K562 (cell line): ENCODE measurements around the gene LRRK1. TPM values are rescaled to one million over a fixed set of nuclear protein-coding genes. Genes with fewer than 3 reads are reported as not detected.
A peak's percentile ranks its signal among the peaks of the same experiment; 100 is the strongest.

Source experiments
- CCNT2 ChIP-seq: IDR thresholded peaks from 2 replicates; pipeline ENCODE4 v1.6.1; 2011; ENCODE audit warnings: borderline replicate concordance, low read depth, mild to moderate bottlenecking, moderate library complexity, mixed read lengths, low read length; ENCODE audit not compliant: insufficient read length; ENCODE audit errors: extremely low read depth
- ETV1 ChIP-seq: fragments of 450-650 bp; conservative IDR thresholded peaks from 2 replicates; pipeline ENCODE4 v1.6.1; 2016; ENCODE audit warnings: missing genetic modification characterization, control low read depth, low read depth, missing compliant biosample characterization
- SIRT6 ChIP-seq: IDR thresholded peaks from one replicate; pipeline ENCODE4 v1.6.1; 2012; ENCODE audit warnings: low read depth, mild to moderate bottlenecking, control low read depth, inconsistent platforms, low read length, moderate library complexity
- TEAD2 ChIP-seq: fragments of 450-650 bp; IDR thresholded peaks from 2 replicates; pipeline ENCODE4 v1.6.1; 2016; ENCODE audit warnings: missing genetic modification characterization, control low read depth, missing compliant biosample characterization
- ZFPM2 ChIP-seq: fragments of 250-450 bp; sonication (Bioruptor Pico); IDR thresholded peaks from 2 replicates; pipeline ENCODE4 v1.5.1; 2022; ENCODE audit warnings: mild to moderate bottlenecking
- ZSCAN32 ChIP-seq: fragments of 450-650 bp; formaldehyde crosslinking; IDR thresholded peaks from 2 replicates; pipeline ENCODE4 v1.4.0; 2020; ENCODE audit warnings: mild to moderate bottlenecking, moderate library complexity
- polyA plus RNA-seq, 8 experiments: library from polyadenylated mRNA; depleted of rRNA in 4 of 8; stranded (reverse) in 5 of 8; unstranded in 3 of 8; fragments of >200 nt; fragmentation: Nextera tagmentation in 2 of 8; fragmentation: Illumina TruSeq in 1 of 8; extraction: Ambion mirVana in 2 of 8; extraction: Trizol in 1 of 8; gene quantifications; 2 replicates each; pipeline versions ENCODE4 v1.2.1 to v1.2.3, GENCODE V29; 2011 to 2014; ENCODE audit warnings: inconsistent platforms in 1 of 8, missing spikeins in 1 of 8
- total RNA-seq, 7 experiments: library from RNA; depleted of rRNA in 6 of 7; stranded (reverse); fragments of >200 nt in 6 of 7; fragmentation: Illumina TruSeq in 2 of 7; extraction: Trizol in 2 of 7; gene quantifications; 2 replicates each; pipeline versions ENCODE4 v1.2.1 to v1.2.3, GENCODE V29; 2011 to 2021; ENCODE audit warnings: low replicate concordance in 1 of 7
- TF ChIP-seq, protein P1 (sequence below): fragments of 250-450 bp; sonication (Bioruptor Pico); IDR thresholded peaks from 2 replicates; pipeline ENCODE4 v1.4.0; 2020; ENCODE audit warnings: borderline replicate concordance
- TF ChIP-seq, protein P2 (sequence below): sonication (generic); formaldehyde crosslinking; IDR thresholded peaks from 2 replicates; pipeline ENCODE4 v1.8.0; 2023; ENCODE audit warnings: mild to moderate bottlenecking, missing genetic modification reagents
- TF ChIP-seq, protein P3 (sequence below), 2 experiments: IDR thresholded peaks; 2 replicates each; pipeline ENCODE4 v1.6.1; 2011; ENCODE audit warnings: borderline replicate concordance in 1 of 2, control low read depth in 1 of 2, low read depth in 1 of 2, low read length in 1 of 2, mild to moderate bottlenecking in 1 of 2, mixed read lengths in 1 of 2, moderate library complexity in 1 of 2; ENCODE audit not compliant: insufficient read depth in 1 of 2, insufficient read length in 1 of 2, poor library complexity in 1 of 2, severe bottlenecking in 1 of 2; ENCODE audit errors: extremely low read depth in 1 of 2
- TF ChIP-seq, protein P4 (sequence below), 3 experiments: fragments of 200-800 bp in 1 of 3; fragments of 250-450 bp in 1 of 3; fragments of 450-650 bp in 1 of 3; sonication (Bioruptor Pico) in 1 of 3; sonication (Bioruptor generic) in 1 of 3; formaldehyde crosslinking in 1 of 3; IDR thresholded peaks; 2 replicates each; pipeline versions ENCODE4 v1.6.1 to v1.8.0; 2016 to 2022; ENCODE audit warnings: mild to moderate bottlenecking in 2 of 3, missing genetic modification characterization in 2 of 3, missing compliant biosample characterization in 1 of 3, moderate library complexity in 1 of 3
- TF ChIP-seq, protein P5 (sequence below): fragments of 250-450 bp; sonication (Bioruptor Pico); IDR thresholded peaks from 2 replicates; pipeline ENCODE4 v1.4.0; 2020; ENCODE audit warnings: mild to moderate bottlenecking

The LRRK1 gene
- total and polyA plus RNA-seq, 9 of the 15 experiments (the other 6 are each of a cell fraction or from before 2014, with no cell fraction given): 0.01 to 1.5 (median 0.11) TPM

DNA sequence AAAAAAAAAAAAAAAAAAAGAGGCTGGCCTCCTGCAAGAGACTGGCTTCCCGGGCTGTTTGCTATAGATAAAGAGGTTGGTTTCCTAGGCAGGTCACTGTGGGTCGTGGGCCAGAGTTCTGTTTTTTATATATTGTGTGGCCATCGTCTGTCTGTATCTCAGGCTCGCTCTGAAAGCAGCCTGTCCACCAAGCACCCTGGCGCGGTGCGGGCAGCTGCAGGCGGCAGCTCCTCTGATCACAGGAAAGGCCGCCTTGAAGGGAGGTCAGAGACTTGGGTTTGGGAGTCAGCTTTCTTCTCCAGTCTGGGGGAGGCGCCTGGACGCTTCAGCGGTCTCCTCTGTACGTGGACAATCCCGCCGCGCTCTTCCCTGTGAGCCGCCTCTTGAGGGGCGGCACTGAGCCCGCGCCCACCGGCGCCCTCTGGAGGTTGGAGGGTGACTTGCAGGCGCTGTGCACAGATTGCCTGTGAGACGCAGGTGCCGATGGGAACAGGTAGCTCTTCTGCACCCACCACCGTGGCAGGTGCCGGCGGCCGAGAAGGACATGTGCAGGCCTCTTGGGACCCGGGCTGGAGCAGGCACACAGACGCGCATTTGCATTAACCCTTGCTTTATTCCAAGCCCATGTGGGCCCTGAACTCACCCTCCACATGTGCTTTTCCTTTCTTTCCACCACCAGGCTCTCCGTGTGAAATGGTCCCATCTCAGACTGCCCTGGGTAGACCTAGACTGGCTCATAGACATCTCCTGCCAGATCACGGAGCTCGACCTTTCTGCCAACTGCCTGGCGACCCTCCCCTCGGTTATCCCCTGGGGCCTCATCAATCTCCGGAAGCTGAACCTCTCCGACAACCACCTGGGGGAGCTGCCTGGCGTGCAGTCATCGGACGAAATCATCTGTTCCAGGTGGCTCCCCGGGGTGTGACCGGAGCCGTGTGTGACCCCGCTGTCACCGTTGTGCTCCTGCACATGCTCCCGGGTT lies 89.3 kb downstream of the LRRK1 start (continued):
- TF ChIP-seq, protein P1, sequence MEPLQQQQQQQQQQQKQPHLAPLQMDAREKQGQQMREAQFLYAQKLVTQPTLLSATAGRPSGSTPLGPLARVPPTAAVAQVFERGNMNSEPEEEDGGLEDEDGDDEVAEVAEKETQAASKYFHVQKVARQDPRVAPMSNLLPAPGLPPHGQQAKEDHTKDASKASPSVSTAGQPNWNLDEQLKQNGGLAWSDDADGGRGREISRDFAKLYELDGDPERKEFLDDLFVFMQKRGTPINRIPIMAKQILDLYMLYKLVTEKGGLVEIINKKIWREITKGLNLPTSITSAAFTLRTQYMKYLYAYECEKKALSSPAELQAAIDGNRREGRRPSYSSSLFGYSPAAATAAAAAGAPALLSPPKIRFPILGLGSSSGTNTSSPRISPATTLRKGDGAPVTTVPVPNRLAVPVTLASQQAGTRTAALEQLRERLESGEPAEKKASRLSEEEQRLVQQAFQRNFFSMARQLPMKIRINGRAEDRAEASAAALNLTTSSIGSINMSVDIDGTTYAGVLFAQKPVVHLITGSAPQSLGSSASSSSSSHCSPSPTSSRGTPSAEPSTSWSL: no peak
- TF ChIP-seq, protein P2, sequence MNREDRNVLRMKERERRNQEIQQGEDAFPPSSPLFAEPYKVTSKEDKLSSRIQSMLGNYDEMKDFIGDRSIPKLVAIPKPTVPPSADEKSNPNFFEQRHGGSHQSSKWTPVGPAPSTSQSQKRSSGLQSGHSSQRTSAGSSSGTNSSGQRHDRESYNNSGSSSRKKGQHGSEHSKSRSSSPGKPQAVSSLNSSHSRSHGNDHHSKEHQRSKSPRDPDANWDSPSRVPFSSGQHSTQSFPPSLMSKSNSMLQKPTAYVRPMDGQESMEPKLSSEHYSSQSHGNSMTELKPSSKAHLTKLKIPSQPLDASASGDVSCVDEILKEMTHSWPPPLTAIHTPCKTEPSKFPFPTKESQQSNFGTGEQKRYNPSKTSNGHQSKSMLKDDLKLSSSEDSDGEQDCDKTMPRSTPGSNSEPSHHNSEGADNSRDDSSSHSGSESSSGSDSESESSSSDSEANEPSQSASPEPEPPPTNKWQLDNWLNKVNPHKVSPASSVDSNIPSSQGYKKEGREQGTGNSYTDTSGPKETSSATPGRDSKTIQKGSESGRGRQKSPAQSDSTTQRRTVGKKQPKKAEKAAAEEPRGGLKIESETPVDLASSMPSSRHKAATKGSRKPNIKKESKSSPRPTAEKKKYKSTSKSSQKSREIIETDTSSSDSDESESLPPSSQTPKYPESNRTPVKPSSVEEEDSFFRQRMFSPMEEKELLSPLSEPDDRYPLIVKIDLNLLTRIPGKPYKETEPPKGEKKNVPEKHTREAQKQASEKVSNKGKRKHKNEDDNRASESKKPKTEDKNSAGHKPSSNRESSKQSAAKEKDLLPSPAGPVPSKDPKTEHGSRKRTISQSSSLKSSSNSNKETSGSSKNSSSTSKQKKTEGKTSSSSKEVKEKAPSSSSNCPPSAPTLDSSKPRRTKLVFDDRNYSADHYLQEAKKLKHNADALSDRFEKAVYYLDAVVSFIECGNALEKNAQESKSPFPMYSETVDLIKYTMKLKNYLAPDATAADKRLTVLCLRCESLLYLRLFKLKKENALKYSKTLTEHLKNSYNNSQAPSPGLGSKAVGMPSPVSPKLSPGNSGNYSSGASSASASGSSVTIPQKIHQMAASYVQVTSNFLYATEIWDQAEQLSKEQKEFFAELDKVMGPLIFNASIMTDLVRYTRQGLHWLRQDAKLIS: 0 out of 2 replicates have a peak, but pooled peaks have one; percentile 42
- TF ChIP-seq, protein P3, sequence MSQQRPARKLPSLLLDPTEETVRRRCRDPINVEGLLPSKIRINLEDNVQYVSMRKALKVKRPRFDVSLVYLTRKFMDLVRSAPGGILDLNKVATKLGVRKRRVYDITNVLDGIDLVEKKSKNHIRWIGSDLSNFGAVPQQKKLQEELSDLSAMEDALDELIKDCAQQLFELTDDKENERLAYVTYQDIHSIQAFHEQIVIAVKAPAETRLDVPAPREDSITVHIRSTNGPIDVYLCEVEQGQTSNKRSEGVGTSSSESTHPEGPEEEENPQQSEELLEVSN (IDR thresholded peaks at IDR 0.05; ENCODE audit: borderline replicate concordance in 1 of 2, extremely low read depth in 1 of 2, insufficient read depth in 1 of 2, insufficient read length in 1 of 2, low read depth in 1 of 2, low read length in 1 of 2, poor library complexity in 1 of 2, severe bottlenecking in 1 of 2): peak; percentile 38 to 64
- TF ChIP-seq TEAD2 (tag): no peak
- TF ChIP-seq, protein P4, sequence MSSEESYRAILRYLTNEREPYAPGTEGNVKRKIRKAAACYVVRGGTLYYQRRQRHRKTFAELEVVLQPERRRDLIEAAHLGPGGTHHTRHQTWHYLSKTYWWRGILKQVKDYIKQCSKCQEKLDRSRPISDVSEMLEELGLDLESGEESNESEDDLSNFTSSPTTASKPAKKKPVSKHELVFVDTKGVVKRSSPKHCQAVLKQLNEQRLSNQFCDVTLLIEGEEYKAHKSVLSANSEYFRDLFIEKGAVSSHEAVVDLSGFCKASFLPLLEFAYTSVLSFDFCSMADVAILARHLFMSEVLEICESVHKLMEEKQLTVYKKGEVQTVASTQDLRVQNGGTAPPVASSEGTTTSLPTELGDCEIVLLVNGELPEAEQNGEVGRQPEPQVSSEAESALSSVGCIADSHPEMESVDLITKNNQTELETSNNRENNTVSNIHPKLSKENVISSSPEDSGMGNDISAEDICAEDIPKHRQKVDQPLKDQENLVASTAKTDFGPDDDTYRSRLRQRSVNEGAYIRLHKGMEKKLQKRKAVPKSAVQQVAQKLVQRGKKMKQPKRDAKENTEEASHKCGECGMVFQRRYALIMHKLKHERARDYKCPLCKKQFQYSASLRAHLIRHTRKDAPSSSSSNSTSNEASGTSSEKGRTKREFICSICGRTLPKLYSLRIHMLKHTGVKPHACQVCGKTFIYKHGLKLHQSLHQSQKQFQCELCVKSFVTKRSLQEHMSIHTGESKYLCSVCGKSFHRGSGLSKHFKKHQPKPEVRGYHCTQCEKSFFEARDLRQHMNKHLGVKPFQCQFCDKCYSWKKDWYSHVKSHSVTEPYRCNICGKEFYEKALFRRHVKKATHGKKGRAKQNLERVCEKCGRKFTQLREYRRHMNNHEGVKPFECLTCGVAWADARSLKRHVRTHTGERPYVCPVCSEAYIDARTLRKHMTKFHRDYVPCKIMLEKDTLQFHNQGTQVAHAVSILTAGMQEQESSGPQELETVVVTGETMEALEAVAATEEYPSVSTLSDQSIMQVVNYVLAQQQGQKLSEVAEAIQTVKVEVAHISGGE (CRISPR knock-in tag; IDR thresholded peaks at IDR 0.05): no peak
- no peak for TF ChIP-seq ZFPM2 (CRISPR knock-in tag)
- no peak; the same call in none of the 2 replicates for TF ChIP-seq ETV1 (tag)
- TF ChIP-seq SIRT6: no peak
- TF ChIP-seq ZSCAN32 (CRISPR knock-in tag): no peak
- no peak for TF ChIP-seq CCNT2
- TF ChIP-seq, protein P5, sequence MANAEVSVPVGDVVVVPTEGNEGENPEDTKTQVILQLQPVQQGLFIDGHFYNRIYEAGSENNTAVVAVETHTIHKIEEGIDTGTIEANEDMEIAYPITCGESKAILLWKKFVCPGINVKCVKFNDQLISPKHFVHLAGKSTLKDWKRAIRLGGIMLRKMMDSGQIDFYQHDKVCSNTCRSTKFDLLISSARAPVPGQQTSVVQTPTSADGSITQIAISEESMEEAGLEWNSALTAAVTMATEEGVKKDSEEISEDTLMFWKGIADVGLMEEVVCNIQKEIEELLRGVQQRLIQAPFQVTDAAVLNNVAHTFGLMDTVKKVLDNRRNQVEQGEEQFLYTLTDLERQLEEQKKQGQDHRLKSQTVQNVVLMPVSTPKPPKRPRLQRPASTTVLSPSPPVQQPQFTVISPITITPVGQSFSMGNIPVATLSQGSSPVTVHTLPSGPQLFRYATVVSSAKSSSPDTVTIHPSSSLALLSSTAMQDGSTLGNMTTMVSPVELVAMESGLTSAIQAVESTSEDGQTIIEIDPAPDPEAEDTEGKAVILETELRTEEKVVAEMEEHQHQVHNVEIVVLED: peak; percentile 54; the same call in 1 of the 2 replicates
